SIG-M5 treated with dmso at 0.1 percent for 504 hours (cell line): ENCODE results near the gene CTTNBP2.

Experiments
- DNase-seq: peaks from one replicate; lab custom pipeline; 2025; ENCODE audit not compliant: unreplicated experiment; lab: John Stamatoyannopoulos, UW

Gene CTTNBP2

GRCh38 chr7:117790251-117790650 lies 83.0 kb downstream of the CTTNBP2 start:
- DNase-seq = no peak

- no peak for DNase-seq
These were observed 87.8 kb downstream of the CTTNBP2 start for GRCh38 chr7:117785431-117785830.

GRCh38 chr7:117784315-117784714 lies 88.9 kb downstream of the CTTNBP2 start:
- no peak for DNase-seq

DNA sequence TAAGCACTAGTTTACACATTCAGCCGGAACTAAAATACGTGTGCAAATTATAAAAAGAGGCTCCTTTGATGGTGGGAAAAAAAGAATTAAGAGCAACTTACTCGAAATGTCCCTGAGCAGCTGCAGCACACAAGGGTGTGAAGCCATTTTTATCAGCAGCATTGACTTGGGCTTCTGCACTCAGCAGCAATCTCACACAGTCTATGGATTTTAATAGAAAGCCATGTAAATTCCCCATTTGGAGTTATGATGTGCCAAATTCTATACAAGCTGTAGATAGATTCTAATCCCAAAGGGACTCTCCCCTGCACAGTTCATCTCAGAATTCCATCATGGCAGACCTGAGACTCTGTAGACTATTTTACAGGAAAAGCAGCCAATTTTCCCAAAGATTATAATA lies 90.5 kb downstream of the CTTNBP2 start:
- DNase-seq = no peak

GRCh38 chr7:117781707-117782106 lies 91.5 kb downstream of the CTTNBP2 start:
- DNase-seq = no peak

GRCh38 chr7:117780832-117781231 lies 92.4 kb downstream of the CTTNBP2 start:
- DNase-seq = no peak

DNA sequence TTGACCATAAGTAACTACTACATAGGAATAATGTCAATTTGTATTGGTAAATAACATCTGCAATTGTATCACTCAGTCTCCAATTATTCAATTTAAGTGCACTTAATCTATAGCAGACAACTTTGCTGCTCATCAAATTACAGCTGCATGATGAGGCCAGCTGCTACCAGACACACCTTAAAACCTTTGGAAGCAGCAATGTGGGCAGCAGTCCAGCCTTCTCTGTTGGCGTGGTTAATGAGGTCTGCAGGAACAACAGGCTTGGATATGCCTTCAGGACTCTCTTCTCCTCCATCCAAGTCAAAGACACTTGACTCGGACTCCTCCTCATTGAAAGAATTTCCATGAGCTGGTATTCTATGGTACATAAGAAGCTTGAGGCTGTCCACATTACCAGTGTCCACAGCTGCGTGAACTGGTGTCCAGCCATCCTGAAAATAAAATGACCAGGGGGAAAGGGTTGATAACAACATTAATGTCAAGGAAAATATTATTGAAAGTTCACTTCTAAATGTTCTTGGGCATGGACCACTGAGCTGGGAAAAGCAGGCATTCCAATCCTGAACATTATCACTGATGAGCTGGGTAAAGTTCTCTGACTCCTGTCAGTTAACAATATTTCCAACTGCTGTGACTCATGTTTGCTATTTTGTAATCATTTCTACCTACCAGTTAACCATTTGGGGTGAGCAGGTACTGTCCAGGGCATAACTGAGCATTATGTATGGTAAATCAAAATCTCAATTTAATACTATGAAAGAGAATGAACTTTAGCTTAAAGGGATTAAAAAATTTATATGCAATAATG lies 95.7 kb downstream of the CTTNBP2 start:
- DNase-seq = no peak

DNA sequence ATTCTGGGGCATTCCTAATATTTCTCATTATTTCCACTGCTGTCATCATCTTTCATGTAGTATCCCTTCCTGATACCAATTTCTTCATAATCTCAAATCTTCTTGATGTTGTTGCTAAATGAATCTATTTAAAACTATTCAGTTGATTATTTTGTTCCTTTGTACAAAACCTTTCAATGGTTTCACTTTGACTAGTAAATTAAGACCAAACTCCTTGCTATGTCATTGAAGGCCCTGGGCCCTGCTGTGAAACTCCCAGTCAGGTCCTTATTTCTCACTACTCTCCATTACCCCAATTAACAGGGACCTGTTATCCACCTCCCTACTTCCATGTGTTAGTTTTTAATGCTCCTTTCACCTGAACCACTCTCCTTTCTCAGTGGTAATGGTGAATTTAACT lies 97.0 kb downstream of the CTTNBP2 start:
- DNase-seq = no peak

DNA sequence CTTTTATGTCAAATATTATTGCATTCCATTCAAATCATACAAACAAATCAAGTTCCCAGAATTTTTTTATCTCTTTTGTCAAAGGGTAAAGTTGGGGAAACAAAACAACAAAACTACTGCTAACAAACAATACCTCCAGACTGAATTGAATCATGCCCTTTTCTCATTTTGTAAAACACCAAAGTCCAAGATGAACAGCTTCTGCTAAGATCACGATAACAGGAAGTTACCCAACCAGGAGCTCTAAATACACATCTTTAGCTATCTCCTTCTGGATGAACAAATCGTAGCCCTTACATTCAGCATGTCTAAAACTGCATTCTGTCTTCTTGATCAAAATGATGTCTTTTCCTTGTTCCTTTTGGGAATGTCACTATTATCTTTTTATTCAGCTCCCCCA lies 97.4 kb downstream of the CTTNBP2 start:
- peak; percentile 72 for DNase-seq

- no peak for DNase-seq
These were observed 98.3 kb downstream of the CTTNBP2 start for GRCh38 chr7:117774943-117775342.

DNA sequence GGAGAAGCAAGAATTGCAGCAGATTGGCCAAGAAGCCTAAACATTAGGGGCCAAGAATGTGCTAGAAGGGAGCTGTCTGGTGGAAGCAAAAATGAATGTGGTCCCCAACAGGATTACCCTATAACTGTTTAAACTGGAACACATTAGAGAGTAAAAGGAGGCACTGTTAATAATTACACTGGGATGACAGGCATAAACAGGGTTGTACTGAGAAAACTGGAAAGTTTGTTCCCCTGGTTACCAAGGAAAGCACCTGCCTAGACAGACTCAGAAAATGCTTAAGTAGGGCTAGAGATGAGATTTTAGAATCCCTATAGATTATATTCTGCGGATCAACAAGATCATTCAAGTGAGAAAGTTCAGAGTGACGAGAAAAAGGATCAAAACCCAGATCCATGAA lies 100.8 kb downstream of the CTTNBP2 start:
- no peak for DNase-seq

DNA sequence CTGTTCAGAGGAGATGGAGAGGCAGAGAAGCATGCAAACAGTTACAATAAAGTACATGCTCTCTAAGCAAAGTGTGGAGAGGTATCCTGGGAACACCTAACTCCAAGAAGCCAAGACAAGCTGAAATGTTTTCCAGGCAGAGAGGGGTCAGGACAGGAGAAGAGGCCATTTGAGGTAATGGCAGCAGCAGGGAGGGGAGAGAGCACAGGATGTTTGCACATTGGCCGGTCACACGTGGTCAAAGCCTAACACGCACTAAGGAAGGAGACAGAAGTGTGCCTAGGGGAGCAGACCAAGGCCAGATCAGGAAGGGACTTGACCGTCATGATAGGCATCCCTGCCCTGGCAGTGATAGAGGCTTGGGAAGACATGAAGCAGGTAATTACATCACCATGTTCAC lies 101.5 kb downstream of the CTTNBP2 start:
- DNase-seq = no peak

DNA sequence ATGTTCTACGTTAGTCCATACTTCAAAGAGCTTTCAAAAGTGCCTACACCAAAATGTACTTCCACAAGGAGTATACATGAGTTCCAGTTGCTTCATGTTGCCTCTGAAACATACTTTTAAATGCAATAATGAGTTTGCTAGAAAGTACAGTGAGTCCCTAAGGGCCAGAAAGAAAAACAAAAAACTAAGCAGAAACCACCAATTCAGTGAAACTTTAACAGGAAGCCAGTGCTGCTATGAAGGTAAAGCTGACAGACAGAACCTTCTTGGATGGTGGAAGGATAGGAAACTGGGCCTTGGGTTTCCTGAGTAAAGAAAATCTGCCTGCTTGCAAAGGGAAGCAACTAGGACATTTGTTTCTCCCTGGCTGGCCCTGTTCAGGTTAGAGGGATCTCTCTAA lies 104.2 kb downstream of the CTTNBP2 start:
- DNase-seq = no peak

- DNase-seq = no peak
These were observed 105.3 kb downstream of the CTTNBP2 start for GRCh38 chr7:117767951-117768350.

GRCh38 chr7:117766913-117767312 lies 106.3 kb downstream of the CTTNBP2 start:
- no peak for DNase-seq

- no peak for DNase-seq
These were observed 109.2 kb downstream of the CTTNBP2 start for GRCh38 chr7:117764031-117764430.

DNA sequence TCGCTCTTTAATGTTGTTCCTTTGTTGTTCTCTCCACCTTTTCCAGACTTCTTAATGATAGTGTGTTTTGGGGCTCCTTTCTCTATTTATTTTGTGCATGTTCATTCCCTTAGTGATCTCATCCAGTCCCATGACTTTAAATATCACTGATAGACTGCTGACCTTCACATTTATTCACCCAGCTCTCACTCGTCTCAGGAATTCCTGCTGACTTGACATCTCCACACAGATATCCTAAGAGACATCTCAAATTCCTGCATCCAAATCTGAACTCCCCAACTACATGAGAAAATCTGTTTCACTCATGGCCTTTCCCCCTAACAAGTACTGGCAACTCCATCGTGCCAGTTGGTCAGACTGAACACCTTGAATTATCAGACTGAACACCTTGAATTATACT lies 111.2 kb downstream of the CTTNBP2 start:
- no peak for DNase-seq

GRCh38 chr7:117759950-117760640 lies 113.1 kb downstream of the CTTNBP2 start:
- DNase-seq = no peak

GRCh38 chr7:117757440-117757839 lies 115.8 kb downstream of the CTTNBP2 start:
- DNase-seq = no peak

- no peak for DNase-seq
These were observed 116.6 kb downstream of the CTTNBP2 start for GRCh38 chr7:117756586-117757085.

GRCh38 chr7:117755136-117755535 lies 118.1 kb downstream of the CTTNBP2 start:
- DNase-seq = no peak

- no peak for DNase-seq
These were observed 121.5 kb downstream of the CTTNBP2 start for GRCh38 chr7:117751775-117752174.
